ENCODE data around the gene SETD6.

The SETD6 gene

DNA sequence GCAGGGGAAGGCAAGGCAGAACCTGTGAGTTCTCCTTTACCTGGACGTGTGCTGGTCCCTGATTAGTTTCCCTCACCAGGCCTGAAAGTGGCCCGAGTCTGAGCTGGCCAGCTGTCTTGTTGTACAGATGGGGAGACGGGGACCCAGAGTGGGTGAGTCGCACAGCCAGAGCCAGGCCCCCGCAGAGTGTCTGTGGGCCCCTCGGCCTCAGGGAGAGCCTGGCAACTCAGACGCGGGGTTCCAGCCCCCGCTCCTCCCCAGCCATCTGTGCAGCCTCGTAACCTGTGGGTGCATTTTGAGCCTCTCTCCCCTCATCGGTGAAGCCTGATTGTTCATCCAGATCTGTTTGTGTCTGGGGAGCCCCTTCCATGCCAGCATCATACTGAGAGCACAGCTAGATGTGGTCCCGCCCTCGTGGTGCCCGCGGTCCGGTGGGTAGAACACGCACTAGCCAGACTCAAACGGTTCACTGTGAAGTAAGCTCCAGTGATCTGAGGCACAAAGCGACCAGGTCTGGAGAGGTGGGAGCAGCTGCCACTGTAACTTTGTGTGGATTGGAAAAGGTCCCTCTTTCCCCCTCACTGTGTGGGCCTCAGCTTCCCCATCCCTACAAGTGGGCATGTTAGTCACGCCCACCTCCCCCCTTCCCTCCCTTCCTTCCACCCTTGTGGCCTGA is 21.4 kb upstream of the SETD6 start:
- Histone ChIP-seq H3K27me3 (ENCODE audit: control insufficient read depth in 1 of 2, insufficient read depth in 2 of 2, low read length in 2 of 2) (no peaks in the 10 kb centered on the region), H3K9ac (ENCODE audit: low read length in 2 of 2) (no peak overlapping the region), H3K9me3 (ENCODE audit: control insufficient read depth in 2 of 2, low read length in 2 of 2) (no peaks in the 10 kb centered on the region), H3K4me1 (ENCODE audit: control insufficient read depth, insufficient read depth, low read length) (peaks cover 4% of the 10 kb centered on the region), H3K4me3 (ENCODE audit: low read length in 2 of 2) (no peak overlapping the region), H3K36me3 (ENCODE audit: control insufficient read depth in 2 of 2, insufficient read depth in 2 of 2, low read length in 2 of 2) (no peaks in the 10 kb centered on the region), H3K27ac (ENCODE audit: low read length) (no peak overlapping the region)

DNA sequence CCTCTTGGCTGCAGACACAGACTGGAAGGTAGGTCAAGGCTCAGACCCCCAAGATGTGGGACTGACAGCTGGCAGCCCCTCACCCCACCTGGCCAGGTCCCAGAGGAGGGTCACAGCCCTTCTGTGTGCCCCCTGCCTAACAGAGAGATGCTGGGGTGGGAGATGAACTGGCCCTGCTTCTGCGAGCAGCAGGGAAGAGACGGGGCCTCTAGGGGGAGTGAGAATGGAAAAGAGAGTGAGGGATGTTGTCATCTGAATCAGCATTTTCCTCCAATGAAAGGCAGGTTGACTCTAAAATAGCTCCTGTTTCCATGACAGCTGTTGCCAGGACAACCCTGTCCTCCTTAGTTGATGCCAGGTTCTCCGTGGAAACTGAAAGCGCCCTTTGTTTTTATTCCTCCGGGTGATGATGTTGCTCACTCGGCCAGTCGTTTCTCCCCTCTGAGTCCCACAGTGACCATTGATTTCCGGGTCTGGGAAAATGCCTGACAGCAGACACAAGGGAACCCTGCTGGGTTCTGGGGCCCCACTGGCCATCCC is 20.3 kb upstream of the SETD6 start:
- Histone ChIP-seq H3K4me1 (ENCODE audit: control insufficient read depth, insufficient read depth, low read length) (peaks cover 5% of the 10 kb centered on the region), H3K27me3 (ENCODE audit: control insufficient read depth in 1 of 2, insufficient read depth in 2 of 2, low read length in 2 of 2) (peaks cover 0 to 1% of the 10 kb centered on the region in 2 donors), H3K9ac (ENCODE audit: low read length in 2 of 2) (no peak overlapping the region), H3K4me3 (ENCODE audit: low read length in 2 of 2) (peak overlapping the region in 1 of 2 donors; percentile 22), H3K9me3 (ENCODE audit: control insufficient read depth in 2 of 2, low read length in 2 of 2) (no peaks in the 10 kb centered on the region), H3K36me3 (ENCODE audit: control insufficient read depth in 2 of 2, insufficient read depth in 2 of 2, low read length in 2 of 2) (no peaks in the 10 kb centered on the region), H3K27ac (ENCODE audit: low read length) (peak overlapping the region; percentile 37)

DNA sequence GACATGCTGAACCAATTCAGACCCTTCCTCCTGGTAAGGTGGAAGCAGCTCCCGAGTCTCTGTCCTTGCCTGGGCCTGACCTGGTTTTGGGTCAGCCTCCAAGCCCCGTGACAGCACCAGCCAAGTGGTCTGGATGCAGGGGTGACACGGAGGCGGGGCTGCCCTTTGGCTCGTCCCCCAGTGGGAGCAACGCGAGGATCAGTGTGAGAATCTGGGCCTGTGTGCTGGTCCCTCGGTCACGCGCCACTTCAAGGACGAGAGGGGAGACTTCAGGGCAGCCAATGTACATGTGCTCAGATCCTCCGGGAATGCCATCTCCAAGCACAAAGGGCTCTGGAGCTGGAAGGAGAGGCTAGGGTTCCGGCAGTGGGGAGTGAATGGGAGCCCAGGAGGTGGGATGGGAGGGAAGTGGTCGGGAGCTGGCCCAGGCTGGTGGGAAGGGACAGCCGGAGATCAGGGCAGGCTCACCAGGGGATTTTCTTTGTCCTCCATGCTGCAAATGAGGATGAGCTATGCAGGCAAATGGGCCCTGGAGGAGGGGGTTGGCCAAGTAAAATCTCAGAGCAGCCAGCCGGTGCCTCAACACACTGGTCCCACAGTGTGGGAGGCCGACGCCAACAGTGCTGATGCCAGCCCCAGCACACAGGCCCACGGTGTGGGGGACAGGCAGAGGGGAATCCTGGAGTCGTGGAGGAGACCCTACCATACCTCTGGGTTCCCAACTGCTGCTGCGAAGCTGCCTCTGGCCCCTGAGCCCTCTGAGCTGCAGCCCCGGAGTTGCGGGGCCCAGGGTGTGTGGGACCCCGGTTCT is 19.6 kb upstream of the SETD6 start:
- Histone ChIP-seq H3K27me3 (ENCODE audit: control insufficient read depth in 1 of 2, insufficient read depth in 2 of 2, low read length in 2 of 2) (peaks cover 4 to 7% of the 10 kb centered on the region in 2 donors), H3K4me3 (ENCODE audit: low read length in 2 of 2) (peak overlapping the region in 1 of 2 donors; percentile 22), H3K9me3 (ENCODE audit: control insufficient read depth in 2 of 2, low read length in 2 of 2) (no peaks in the 10 kb centered on the region), H3K4me1 (ENCODE audit: control insufficient read depth, insufficient read depth, low read length) (peaks cover 9% of the 10 kb centered on the region), H3K36me3 (ENCODE audit: control insufficient read depth in 2 of 2, insufficient read depth in 2 of 2, low read length in 2 of 2) (no peaks in the 10 kb centered on the region), H3K9ac (ENCODE audit: low read length in 2 of 2) (no peak overlapping the region), H3K27ac (ENCODE audit: low read length) (peak overlapping the region; percentile 37)

DNA sequence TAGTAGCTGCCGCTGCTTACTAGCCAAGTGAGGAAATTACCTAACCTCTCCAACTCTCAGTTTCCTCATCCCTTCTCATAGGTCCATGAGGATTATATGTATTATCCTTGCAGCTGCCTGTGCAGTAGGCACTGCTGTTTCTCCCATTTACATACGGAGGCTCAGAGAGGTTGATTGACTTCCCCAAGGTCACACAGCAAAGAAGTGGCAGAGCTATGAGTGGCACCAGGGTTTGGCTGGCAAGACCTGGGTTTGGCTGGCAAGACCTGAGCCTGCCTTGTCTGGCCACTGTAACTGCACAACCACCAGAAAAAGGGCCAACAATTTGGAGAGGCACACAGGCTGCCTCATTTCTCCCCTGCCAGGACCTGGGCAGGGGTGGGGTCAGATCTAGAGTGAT is 17.8 kb upstream of the SETD6 start:
- no peak overlapping the region for H3K27ac ChIP-seq (ENCODE audit: low read length)
- H3K36me3 ChIP-seq (ENCODE audit: control insufficient read depth in 2 of 2, insufficient read depth in 2 of 2, low read length in 2 of 2): no peaks in the 10 kb centered on the region
- no peaks in the 10 kb centered on the region for H3K9me3 ChIP-seq (ENCODE audit: control insufficient read depth in 2 of 2, low read length in 2 of 2)
- peaks cover 20% of the 10 kb centered on the region for H3K4me1 ChIP-seq (ENCODE audit: control insufficient read depth, insufficient read depth, low read length)
- no peak overlapping the region for H3K9ac ChIP-seq (ENCODE audit: low read length in 2 of 2)
- H3K27me3 ChIP-seq (ENCODE audit: control insufficient read depth in 1 of 2, insufficient read depth in 2 of 2, low read length in 2 of 2): peaks cover 18 to 23% of the 10 kb centered on the region in 2 donors
- H3K4me3 ChIP-seq (ENCODE audit: low read length in 2 of 2): no peak overlapping the region

DNA sequence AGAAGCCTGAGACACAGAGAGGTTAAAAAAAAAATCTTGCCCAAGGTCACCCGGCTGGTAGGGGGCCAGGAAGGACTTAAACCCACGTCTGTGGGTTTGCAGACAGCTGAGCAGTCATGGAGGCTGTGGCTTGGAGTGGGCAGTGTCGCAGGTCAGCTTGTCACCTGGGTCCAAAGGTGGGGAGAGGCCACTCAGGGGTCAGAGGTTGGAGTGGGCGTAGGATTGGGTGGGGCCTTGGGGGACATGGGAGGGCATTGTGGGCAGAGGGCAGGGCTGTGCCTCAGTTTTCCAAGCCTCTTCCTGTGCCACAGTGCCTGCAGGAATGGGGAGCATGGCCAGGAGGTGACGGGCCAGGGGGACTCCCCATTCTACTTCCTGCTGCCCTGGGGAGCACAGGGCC is 17.4 kb upstream of the SETD6 start:
- Histone ChIP-seq H3K9me3 (ENCODE audit: control insufficient read depth in 2 of 2, low read length in 2 of 2) (no peaks in the 10 kb centered on the region), H3K27ac (ENCODE audit: low read length) (no peak overlapping the region), H3K9ac (ENCODE audit: low read length in 2 of 2) (no peak overlapping the region), H3K36me3 (ENCODE audit: control insufficient read depth in 2 of 2, insufficient read depth in 2 of 2, low read length in 2 of 2) (no peaks in the 10 kb centered on the region), H3K4me3 (ENCODE audit: low read length in 2 of 2) (no peak overlapping the region), H3K27me3 (ENCODE audit: control insufficient read depth in 1 of 2, insufficient read depth in 2 of 2, low read length in 2 of 2) (peaks cover 23 to 27% of the 10 kb centered on the region in 2 donors), H3K4me1 (ENCODE audit: control insufficient read depth, insufficient read depth, low read length) (peaks cover 20% of the 10 kb centered on the region)

DNA sequence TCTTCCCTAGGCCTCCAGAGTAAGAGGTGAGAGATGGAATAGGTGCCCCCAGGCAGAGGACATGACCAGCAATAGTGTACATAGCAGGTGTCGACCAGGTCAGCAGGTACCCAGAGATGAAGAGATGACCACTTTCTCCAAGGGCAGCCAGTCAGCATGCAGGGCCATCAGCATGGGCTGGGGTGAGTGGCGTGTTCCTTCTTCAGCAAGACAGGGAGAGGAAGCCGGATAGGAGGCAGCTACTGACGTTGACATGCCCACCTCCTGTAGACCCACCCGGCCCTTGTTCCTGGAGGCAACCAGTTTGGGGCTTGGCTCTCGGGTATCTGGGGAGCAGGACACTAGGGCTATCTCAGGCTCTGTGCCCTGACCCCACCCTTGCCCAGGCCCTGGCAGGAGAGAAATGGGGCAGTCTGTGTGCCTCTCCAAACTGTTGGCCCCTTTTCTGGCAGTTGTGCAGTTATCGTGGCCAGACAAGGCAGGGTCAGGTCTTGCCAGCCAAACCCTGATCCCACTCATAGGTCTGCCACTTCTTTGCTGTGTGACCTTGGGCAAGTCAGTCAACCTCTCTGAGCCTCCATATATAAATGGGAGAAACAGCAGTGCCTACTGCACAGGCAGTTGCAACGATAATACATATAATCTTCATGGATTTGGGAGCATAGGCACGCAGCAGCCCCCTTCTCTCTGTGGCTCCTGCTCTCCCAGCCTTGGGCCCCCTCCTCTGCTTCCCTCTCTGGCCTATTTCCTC is 16.8 kb upstream of the SETD6 start:
- H3K27me3 ChIP-seq (ENCODE audit: control insufficient read depth in 1 of 2, insufficient read depth in 2 of 2, low read length in 2 of 2): peaks cover 26 to 27% of the 10 kb centered on the region in 2 donors

DNA sequence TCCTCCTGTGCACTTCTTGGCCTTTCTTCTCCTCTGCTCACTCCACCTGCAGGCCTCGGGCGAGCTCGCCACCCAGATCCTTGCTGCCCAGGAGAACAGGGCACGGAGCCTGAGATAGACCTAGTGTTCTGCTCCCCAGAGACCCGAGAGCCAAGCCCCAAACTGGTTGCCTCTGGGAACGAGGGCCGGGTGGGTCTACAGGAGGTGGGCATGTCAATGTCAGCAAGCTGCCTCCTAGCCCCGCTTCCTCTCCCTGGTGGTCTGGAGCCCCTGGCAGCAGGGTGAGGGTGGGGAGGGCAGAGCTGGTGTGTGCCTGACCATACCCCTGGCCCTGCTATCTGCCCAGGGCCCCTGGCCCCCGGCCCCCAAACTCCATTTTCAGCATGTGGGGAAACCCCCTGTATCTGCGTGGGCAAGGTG is 16.2 kb upstream of the SETD6 start:
- Histone ChIP-seq H3K27ac (ENCODE audit: low read length) (no peak overlapping the region), H3K4me3 (ENCODE audit: low read length in 2 of 2) (no peak overlapping the region), H3K4me1 (ENCODE audit: control insufficient read depth, insufficient read depth, low read length) (peaks cover 20% of the 10 kb centered on the region), H3K36me3 (ENCODE audit: control insufficient read depth in 2 of 2, insufficient read depth in 2 of 2, low read length in 2 of 2) (no peaks in the 10 kb centered on the region), H3K27me3 (ENCODE audit: control insufficient read depth in 1 of 2, insufficient read depth in 2 of 2, low read length in 2 of 2) (peaks cover 26 to 27% of the 10 kb centered on the region in 2 donors), H3K9me3 (ENCODE audit: control insufficient read depth in 2 of 2, low read length in 2 of 2) (no peaks in the 10 kb centered on the region), H3K9ac (ENCODE audit: low read length in 2 of 2) (no peak overlapping the region)

More for the DNA sequence above, 16.8 kb upstream of the SETD6 start:
- no peak overlapping the region for H3K9ac ChIP-seq (ENCODE audit: low read length in 2 of 2)
- H3K27ac ChIP-seq (ENCODE audit: low read length): no peak overlapping the region
- no peaks in the 10 kb centered on the region for H3K9me3 ChIP-seq (ENCODE audit: control insufficient read depth in 2 of 2, low read length in 2 of 2)
- no peaks in the 10 kb centered on the region for H3K36me3 ChIP-seq (ENCODE audit: control insufficient read depth in 2 of 2, insufficient read depth in 2 of 2, low read length in 2 of 2)
- no peak overlapping the region for H3K4me3 ChIP-seq (ENCODE audit: low read length in 2 of 2)
- peaks cover 20% of the 10 kb centered on the region for H3K4me1 ChIP-seq (ENCODE audit: control insufficient read depth, insufficient read depth, low read length)

DNA sequence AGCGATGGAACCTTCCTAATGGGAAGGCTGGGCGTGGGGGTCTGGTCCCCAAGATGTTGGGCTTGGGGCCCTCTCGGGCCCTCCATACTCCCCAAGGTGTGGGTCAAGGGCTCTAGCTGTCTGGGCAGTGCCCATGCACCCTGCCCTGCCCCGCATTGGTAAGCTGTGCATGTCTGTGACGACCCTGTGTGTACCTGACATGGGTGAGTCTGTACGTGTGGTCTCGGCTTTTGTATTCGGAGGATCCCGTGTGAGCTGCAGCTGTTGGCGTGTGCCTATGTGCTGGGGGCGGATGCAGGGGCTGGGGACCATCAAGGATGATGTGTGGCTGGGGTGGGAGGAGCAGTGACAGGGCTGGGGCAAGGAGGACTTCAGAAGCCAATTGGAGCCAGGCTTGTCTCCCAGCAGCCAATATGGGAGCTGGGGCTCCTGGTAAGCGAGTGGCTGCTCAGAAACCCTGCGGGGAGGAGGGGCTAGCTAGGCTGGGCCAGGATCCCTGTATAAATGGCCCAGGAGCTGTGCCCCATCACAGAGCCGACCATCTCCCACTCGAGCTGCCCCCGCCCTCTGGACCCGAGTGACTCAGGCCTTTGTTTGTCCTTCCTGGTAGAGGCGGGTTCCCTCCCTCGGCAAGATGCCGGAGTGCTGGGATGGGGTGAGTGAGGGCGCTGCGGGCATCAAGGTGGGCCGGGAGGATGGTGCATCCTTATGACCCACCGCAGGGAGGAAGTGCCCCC is 15.5 kb upstream of the SETD6 start, which contains the start of gene NDRG4:
Gene NDRG4, plus strand, starts transcription at position 529 of the 737 bp plus-strand sequence. Its CDS starts 106 bp downstream, at position 635.
- H3K27me3 ChIP-seq (ENCODE audit: control insufficient read depth in 1 of 2, insufficient read depth in 2 of 2, low read length in 2 of 2): peaks cover 26 to 27% of the 10 kb centered on the region in 2 donors
- peak within 1 kb of the TSS in 1 of 2 donors; percentile 49 for H3K4me3 ChIP-seq (ENCODE audit: low read length in 2 of 2)
- no peaks in the 10 kb centered on the region for H3K36me3 ChIP-seq (ENCODE audit: control insufficient read depth in 2 of 2, insufficient read depth in 2 of 2, low read length in 2 of 2)
- no peaks in the 10 kb centered on the region for H3K9me3 ChIP-seq (ENCODE audit: control insufficient read depth in 2 of 2, low read length in 2 of 2)
- no peak within 1 kb of the TSS for H3K27ac ChIP-seq (ENCODE audit: low read length)
- peaks cover 20% of the 10 kb centered on the region for H3K4me1 ChIP-seq (ENCODE audit: control insufficient read depth, insufficient read depth, low read length)
- H3K9ac ChIP-seq (ENCODE audit: low read length in 2 of 2): no peak within 1 kb of the TSS

DNA sequence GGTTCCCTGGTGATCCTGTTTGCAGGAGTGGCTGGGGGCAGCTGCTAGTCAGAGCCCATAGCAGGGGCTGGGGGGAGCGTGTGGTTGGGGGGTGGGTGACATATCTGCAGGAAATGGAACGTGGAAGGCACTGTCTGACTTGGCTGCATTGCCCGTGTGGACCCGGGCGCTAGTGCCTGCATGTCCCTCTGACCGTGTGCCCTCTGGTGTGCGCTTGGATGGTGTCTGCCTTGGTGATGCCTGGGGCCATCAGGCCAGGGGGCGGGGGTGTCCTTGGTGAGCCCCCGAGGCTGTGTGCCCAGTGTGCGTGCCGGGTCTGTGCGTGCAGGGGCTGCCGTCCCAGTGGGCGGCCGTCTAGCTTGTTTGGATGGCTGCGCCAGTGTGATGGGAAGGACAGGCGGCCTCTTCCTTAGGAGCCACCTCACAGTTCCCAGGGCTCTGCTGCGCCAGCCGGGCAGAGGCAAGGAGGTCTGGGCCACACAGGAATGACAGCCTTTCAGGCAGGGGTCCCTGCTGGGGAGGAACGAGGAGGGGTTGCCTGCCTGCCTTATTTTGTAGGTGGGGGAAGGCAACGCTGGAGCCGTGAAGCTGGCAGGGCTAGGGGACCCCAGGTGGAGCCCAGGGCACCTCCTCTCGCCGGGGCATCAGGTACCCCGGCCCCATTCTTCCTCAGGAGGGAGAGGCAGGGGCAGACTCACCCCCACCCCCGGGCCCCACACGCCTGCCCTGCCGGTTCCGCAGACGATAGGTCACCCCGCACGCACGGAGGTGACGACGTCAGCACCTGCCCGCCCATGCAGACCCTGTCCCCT is 14.7 kb upstream of the SETD6 start:
- no peak overlapping the region for H3K27ac ChIP-seq (ENCODE audit: low read length)
- H3K4me1 ChIP-seq (ENCODE audit: control insufficient read depth, insufficient read depth, low read length): peaks cover 16% of the 10 kb centered on the region
- H3K36me3 ChIP-seq (ENCODE audit: control insufficient read depth in 2 of 2, insufficient read depth in 2 of 2, low read length in 2 of 2): no peaks in the 10 kb centered on the region
- no peaks in the 10 kb centered on the region for H3K9me3 ChIP-seq (ENCODE audit: control insufficient read depth in 2 of 2, low read length in 2 of 2)
- peak overlapping the region; percentile 40 to 60 for H3K4me3 ChIP-seq (ENCODE audit: low read length in 2 of 2)
- peaks cover 26 to 27% of the 10 kb centered on the region in 2 donors for H3K27me3 ChIP-seq (ENCODE audit: control insufficient read depth in 1 of 2, insufficient read depth in 2 of 2, low read length in 2 of 2)
- H3K9ac ChIP-seq (ENCODE audit: low read length in 2 of 2): no peak overlapping the region

Measured in stomach smooth muscle (tissue), 2 donors.